Epithelial cell of proximal tubule (primary cell): ENCODE data around the gene CCR9. TPM values are rescaled to one million over a fixed set of nuclear protein-coding genes. Genes with fewer than 3 reads are reported as not detected.

Source experiments
- DNase-seq: peaks from one replicate; pipeline ENCODE4 v3.0.0-alpha.2; 2011; ENCODE audit warnings: low read depth
- H3K4me3 ChIP-seq: 2 replicates; pipeline ENCODE4 v1.5.1; 2011; ENCODE audit warnings: low read depth, mild to moderate bottlenecking, low read length
- CTCF ChIP-seq: conservative IDR thresholded peaks from 2 replicates; pipeline ENCODE4 v1.5.1; 2012; ENCODE audit warnings: low read depth, mild to moderate bottlenecking, low read length
- total RNA-seq: library from RNA; depleted of rRNA; stranded (reverse); fragments of >200 nt; gene quantifications from 2 replicates; pipeline ENCODE4 v1.2.3, GENCODE V29; 2015

The CCR9 gene
- total RNA-seq, 1 donor from 2014 or later = 0.17 TPM

- TF ChIP-seq CTCF = no peak
- DNase-seq = no peak
- H3K4me3 ChIP-seq = no peak overlapping the region
These were observed 5.8 kb downstream of the CCR9 start for GRCh38 chr3:45892161-45892560.

GRCh38 chr3:45894015-45894414 is 7.7 kb downstream of the CCR9 start:
- H3K4me3 ChIP-seq = no peak overlapping the region
- TF ChIP-seq CTCF = no peak
- DNase-seq = no peak

GRCh38 chr3:45895686-45896468 is 9.5 kb downstream of the CCR9 start:
- TF ChIP-seq CTCF = no peak
- no peak overlapping the region for H3K4me3 ChIP-seq
- DNase-seq = no peak

- DNase-seq = no peak
- TF ChIP-seq CTCF = no peak
- H3K4me3 ChIP-seq = no peak overlapping the region
These were observed 10.6 kb downstream of the CCR9 start for GRCh38 chr3:45896956-45897355.

GRCh38 chr3:45904931-45905330 is 18.6 kb downstream of the CCR9 start:
- no peak for TF ChIP-seq CTCF
- H3K4me3 ChIP-seq = no peak overlapping the region
- DNase-seq = no peak

- TF ChIP-seq CTCF = no peak
- DNase-seq = no peak
- no peak overlapping the region for H3K4me3 ChIP-seq
These were observed 19.4 kb downstream of the CCR9 start for GRCh38 chr3:45905755-45906154.
